ENCODE data around the gene ADAMTS9. TPM values are rescaled to one million over a fixed set of nuclear protein-coding genes. Genes with fewer than 3 reads are reported as not detected.

The ADAMTS9 gene, protein sequence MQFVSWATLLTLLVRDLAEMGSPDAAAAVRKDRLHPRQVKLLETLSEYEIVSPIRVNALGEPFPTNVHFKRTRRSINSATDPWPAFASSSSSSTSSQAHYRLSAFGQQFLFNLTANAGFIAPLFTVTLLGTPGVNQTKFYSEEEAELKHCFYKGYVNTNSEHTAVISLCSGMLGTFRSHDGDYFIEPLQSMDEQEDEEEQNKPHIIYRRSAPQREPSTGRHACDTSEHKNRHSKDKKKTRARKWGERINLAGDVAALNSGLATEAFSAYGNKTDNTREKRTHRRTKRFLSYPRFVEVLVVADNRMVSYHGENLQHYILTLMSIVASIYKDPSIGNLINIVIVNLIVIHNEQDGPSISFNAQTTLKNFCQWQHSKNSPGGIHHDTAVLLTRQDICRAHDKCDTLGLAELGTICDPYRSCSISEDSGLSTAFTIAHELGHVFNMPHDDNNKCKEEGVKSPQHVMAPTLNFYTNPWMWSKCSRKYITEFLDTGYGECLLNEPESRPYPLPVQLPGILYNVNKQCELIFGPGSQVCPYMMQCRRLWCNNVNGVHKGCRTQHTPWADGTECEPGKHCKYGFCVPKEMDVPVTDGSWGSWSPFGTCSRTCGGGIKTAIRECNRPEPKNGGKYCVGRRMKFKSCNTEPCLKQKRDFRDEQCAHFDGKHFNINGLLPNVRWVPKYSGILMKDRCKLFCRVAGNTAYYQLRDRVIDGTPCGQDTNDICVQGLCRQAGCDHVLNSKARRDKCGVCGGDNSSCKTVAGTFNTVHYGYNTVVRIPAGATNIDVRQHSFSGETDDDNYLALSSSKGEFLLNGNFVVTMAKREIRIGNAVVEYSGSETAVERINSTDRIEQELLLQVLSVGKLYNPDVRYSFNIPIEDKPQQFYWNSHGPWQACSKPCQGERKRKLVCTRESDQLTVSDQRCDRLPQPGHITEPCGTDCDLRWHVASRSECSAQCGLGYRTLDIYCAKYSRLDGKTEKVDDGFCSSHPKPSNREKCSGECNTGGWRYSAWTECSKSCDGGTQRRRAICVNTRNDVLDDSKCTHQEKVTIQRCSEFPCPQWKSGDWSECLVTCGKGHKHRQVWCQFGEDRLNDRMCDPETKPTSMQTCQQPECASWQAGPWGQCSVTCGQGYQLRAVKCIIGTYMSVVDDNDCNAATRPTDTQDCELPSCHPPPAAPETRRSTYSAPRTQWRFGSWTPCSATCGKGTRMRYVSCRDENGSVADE (N-terminal part only)
- 15.4 TPM for polyA plus RNA-seq
- long read RNA-seq, donor 1 = 0 reads
- long read RNA-seq, donor 2, partial matches to known transcripts = 0 of 1 reads
- long read RNA-seq, donor 2, other reads (novel, unspliced or antisense) = 0 of 1 reads
- long read RNA-seq, donor 3 = 0 reads
- long read RNA-seq, donor 4 = 0 reads
- long read RNA-seq, donor 5, full-length matches to known transcripts = 2 of 2 reads
- long read RNA-seq, donor 5, partial matches to known transcripts = 0 of 2 reads
- long read RNA-seq, donor 5, other reads (novel, unspliced or antisense) = 0 of 2 reads
- long read RNA-seq, donor 6 = 0 reads
- long read RNA-seq, donor 7 = 0 reads
- long read RNA-seq, donor 8, partial matches to known transcripts = 0 of 2 reads
- long read RNA-seq, donor 8, other reads (novel, unspliced or antisense) = 0 of 2 reads
- long read RNA-seq, donor 9 = 0 reads
- long read RNA-seq, donor 10, partial matches to known transcripts = 0 of 3 reads
- long read RNA-seq, donor 10, other reads (novel, unspliced or antisense) = 0 of 3 reads
- long read RNA-seq, donor 11 = 0 reads

DNA sequence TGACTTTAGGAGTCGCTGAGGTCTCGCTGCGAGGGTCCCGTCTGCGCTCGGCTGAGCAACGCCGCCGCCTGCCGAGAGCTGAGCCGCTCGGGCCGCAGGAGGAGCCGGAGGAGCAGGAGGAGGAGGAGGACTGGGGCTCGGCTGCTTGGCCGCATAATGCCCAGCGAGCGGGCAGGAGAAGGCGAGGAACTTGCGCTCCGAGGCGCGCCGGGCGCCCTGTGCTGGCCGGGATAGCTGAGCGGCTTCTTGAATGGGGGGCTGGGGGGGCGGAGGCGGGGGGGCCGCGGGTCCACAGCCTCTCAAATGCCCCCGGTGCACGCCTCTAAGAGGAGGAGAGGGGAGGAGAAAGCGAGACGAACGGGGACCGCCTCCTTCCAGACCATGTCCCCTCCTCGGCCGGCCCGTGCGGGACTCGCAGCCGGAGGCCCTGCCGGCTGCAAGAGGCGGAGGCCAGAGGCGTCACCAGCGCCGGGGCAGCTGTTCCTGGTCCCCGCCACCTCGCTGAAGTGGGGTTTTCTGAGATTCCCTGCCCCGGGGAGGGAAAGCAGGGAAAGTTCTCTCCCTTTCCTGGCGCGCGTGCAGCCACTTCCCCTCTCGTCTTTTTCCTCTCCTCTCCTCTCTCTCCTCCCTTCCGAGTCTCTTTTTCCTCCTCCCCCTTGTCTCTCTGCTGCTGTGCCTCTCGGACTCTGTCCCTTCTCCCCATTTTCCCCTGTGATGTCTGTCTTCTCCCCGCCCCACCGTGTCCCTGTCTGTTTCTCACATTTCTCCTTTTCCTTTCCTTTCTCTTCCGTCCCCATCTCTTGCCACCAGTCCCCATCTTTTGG lies at the start of gene ADAMTS9:
TSS of gene ADAMTS9 (minus strand) at position 220 of the 824 bp plus-strand sequence. CDS start 343 bp downstream, outside the sequence.
- no peaks in the 10 kb centered on the region for H3K36me3 ChIP-seq (ENCODE audit: control insufficient read depth, insufficient read depth, low read length)
- WGBS (ENCODE audit: insufficient coverage, low lambda C conversion rate) = 3% methylated on average over 9 of the region's 60 CpGs
- H3K27ac ChIP-seq (ENCODE audit: low read length) = peak within 1 kb of the TSS; percentile 86
- peaks cover 60% of the 10 kb centered on the region for H3K27me3 ChIP-seq (ENCODE audit: control insufficient read depth, insufficient read depth, low read length)
- peak within 1 kb of the TSS; percentile 64 for H3K4me3 ChIP-seq (ENCODE audit: low read length)
- H3K4me1 ChIP-seq (ENCODE audit: control insufficient read depth, insufficient read depth, low read length) = peaks cover 6% of the 10 kb centered on the region
- H3K9me3 ChIP-seq (ENCODE audit: control insufficient read depth, low read depth, low read length) = no peaks in the 10 kb centered on the region
- peak; percentile 64 to 75 for DNase-seq

DNA sequence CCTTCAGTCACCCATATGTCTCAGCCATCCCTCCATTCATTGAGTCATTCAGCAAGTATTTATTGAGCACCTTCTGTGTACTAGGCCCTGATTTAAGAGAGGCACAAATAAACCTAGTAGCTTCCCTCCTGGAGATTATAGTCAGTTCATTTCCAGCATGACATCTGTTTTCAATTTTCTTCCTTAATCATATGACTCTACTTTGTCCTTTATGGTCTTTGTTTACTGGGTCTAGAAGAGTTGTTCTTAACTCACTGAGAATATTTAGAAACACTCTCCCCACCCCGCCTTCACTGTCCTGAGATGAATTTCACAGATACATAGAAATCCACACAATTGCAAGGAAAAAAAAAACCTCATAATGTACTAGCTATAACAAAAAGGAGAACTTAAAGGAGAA lies 44.8 kb upstream of the ADAMTS9 start:
- DNase-seq = no peak

DNA sequence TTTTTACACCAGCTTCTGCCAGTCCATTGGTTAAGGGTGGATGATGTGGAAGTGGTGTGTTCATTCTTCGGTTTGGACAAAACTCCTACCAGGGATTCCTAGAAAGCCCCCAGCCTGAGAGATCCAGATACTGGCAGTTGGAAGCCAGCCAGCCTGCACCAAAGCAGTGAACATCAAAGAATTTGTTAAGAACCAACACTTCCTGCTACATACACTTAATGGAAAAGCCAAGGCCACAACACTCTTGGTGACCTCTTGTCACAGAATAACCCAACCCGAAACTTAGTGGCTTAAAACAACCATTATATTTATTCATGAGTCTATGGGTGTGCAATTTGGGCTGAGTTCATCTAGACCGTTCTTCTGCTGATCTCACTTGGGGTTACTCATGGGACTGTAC lies 42.9 kb upstream of the ADAMTS9 start:
- H3K36me3 ChIP-seq (ENCODE audit: control insufficient read depth, insufficient read depth, low read length) = no peaks in the 10 kb centered on the region
- no peaks in the 10 kb centered on the region for H3K4me1 ChIP-seq (ENCODE audit: control insufficient read depth, insufficient read depth, low read length)
- WGBS (ENCODE audit: insufficient coverage, low lambda C conversion rate) = no CpG with 5 or more reads among the region's 3 CpGs
- no peak overlapping the region for H3K27ac ChIP-seq (ENCODE audit: low read length)
- no peaks in the 10 kb centered on the region for H3K27me3 ChIP-seq (ENCODE audit: control insufficient read depth, insufficient read depth, low read length)
- DNase-seq = no peak
- H3K4me3 ChIP-seq (ENCODE audit: low read length) = no peak overlapping the region
- no peaks in the 10 kb centered on the region for H3K9me3 ChIP-seq (ENCODE audit: control insufficient read depth, low read depth, low read length)

More for the DNA sequence above, 44.8 kb upstream of the ADAMTS9 start:
- no CpG with 5 or more reads among the region's 1 CpG for WGBS (ENCODE audit: insufficient coverage, low lambda C conversion rate)
- H3K4me1 ChIP-seq (ENCODE audit: control insufficient read depth, insufficient read depth, low read length) = no peaks in the 10 kb centered on the region
- no peak overlapping the region for H3K27ac ChIP-seq (ENCODE audit: low read length)
- no peaks in the 10 kb centered on the region for H3K27me3 ChIP-seq (ENCODE audit: control insufficient read depth, insufficient read depth, low read length)
- H3K36me3 ChIP-seq (ENCODE audit: control insufficient read depth, insufficient read depth, low read length) = no peaks in the 10 kb centered on the region
- no peaks in the 10 kb centered on the region for H3K9me3 ChIP-seq (ENCODE audit: control insufficient read depth, low read depth, low read length)
- H3K4me3 ChIP-seq (ENCODE audit: low read length) = no peak overlapping the region

DNA sequence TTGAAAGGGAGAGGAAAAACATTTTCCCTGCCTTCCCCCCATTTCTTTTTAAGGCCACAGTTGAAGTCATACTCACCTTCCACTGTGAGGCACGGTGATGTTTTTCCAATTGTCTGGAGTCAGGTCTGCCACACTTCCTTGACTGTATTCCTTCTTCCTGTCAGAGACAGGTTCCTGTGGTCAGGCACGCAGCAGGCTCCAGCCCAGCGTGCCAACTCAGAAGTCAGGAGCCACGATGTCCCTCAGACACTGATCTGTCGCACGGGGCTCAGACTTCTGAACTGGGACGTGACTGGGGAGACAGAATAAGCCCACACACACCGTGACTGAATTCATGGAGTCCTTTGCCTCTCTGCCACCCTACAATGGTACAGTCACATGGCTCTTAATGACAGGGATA lies 41.2 kb upstream of the ADAMTS9 start:
- DNase-seq = no peak
- no peak overlapping the region for H3K27ac ChIP-seq (ENCODE audit: low read length)
- no peak overlapping the region for H3K4me3 ChIP-seq (ENCODE audit: low read length)
- WGBS (ENCODE audit: insufficient coverage, low lambda C conversion rate) = no CpG with 5 or more reads among the region's 8 CpGs
- H3K9me3 ChIP-seq (ENCODE audit: control insufficient read depth, low read depth, low read length) = no peaks in the 10 kb centered on the region
- no peaks in the 10 kb centered on the region for H3K4me1 ChIP-seq (ENCODE audit: control insufficient read depth, insufficient read depth, low read length)
- no peaks in the 10 kb centered on the region for H3K36me3 ChIP-seq (ENCODE audit: control insufficient read depth, insufficient read depth, low read length)
- H3K27me3 ChIP-seq (ENCODE audit: control insufficient read depth, insufficient read depth, low read length) = no peaks in the 10 kb centered on the region

DNA sequence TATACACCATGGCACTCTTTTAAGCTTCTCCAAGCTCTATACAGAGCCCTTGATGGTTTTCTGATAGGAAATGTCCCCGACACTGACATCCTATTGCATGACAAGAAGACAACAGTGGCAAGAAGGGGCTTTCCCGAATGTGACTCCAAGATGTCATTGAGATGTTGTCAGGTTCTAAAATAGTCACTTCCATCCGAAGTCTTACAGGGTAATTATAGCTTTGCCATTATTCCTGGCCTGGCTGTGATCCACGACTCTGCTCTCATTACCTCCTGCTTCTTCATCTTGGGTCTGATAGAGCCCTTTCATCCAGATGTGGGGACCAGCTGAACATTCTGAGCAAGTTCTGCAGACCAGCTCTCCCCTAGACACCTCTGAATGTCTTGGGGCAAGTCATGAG lies 40.6 kb upstream of the ADAMTS9 start:
- Histone ChIP-seq H3K36me3 (ENCODE audit: control insufficient read depth, insufficient read depth, low read length) (no peaks in the 10 kb centered on the region), H3K27ac (ENCODE audit: low read length) (no peak overlapping the region), H3K4me1 (ENCODE audit: control insufficient read depth, insufficient read depth, low read length) (no peaks in the 10 kb centered on the region), H3K9me3 (ENCODE audit: control insufficient read depth, low read depth, low read length) (no peaks in the 10 kb centered on the region), H3K27me3 (ENCODE audit: control insufficient read depth, insufficient read depth, low read length) (no peaks in the 10 kb centered on the region), H3K4me3 (ENCODE audit: low read length) (no peak overlapping the region)
- 80% methylated on average over 1 of the region's 4 CpGs for WGBS (ENCODE audit: insufficient coverage, low lambda C conversion rate)
- no peak for DNase-seq

DNA sequence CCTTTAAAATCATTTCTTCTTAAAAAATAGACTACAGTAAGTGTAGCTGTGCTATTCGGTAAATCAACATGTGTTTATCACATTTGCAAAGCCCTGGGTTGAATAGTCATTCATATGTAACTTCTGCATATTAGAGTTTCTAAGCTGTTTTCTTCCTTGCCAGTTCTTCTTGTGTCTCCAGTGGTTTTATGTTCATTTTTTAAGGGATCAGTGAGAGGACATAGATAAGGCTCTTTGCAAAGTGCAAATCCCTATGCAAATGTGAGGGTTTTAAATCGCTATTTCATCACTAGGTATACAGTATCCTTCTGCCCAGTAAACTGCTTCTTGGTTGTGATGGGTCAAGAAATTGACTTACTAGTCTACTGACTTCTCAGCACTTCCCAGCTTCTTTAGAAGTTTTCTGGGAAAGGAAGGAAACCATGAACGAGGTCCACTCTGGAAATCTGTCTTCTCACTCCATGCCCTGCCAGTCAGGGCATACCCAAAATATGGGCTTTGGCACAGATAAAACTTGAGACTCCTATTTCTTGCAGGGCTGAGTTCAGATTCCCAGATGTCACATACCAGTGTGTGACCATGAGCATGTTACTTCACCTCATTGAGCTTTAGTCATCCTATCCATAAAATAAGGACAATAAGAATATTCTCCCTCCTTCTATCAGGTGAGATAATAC lies 38.8 kb upstream of the ADAMTS9 start:
- Histone ChIP-seq H3K36me3 (ENCODE audit: control insufficient read depth, insufficient read depth, low read length) (no peaks in the 10 kb centered on the region), H3K4me1 (ENCODE audit: control insufficient read depth, insufficient read depth, low read length) (no peaks in the 10 kb centered on the region), H3K27ac (ENCODE audit: low read length) (no peak overlapping the region), H3K27me3 (ENCODE audit: control insufficient read depth, insufficient read depth, low read length) (no peaks in the 10 kb centered on the region), H3K9me3 (ENCODE audit: control insufficient read depth, low read depth, low read length) (no peaks in the 10 kb centered on the region), H3K4me3 (ENCODE audit: low read length) (no peak overlapping the region)
- WGBS (ENCODE audit: insufficient coverage, low lambda C conversion rate) = no CpG with 5 or more reads among the region's 3 CpGs
- no peak for DNase-seq

DNA sequence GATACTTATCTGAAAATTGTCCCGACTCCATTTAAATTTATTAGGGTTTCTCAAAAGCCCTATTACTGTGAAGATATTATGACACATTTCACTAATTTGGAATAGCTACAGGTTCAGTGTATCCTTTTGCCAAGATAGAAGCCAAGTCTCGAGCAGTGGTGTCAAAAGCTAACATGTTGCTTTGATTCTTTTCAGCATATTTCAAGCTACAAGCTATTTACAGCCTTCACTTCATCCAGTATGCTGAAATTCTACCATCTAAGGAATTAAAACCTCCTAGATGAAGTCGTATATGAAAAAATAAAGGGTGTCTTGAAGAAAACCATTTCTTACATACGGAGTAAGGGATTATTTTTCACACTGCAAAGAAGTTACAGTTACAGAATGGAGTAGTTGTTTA lies 31.2 kb upstream of the ADAMTS9 start:
- Histone ChIP-seq H3K4me3 (ENCODE audit: low read length) (no peak overlapping the region), H3K4me1 (ENCODE audit: control insufficient read depth, insufficient read depth, low read length) (no peaks in the 10 kb centered on the region), H3K27me3 (ENCODE audit: control insufficient read depth, insufficient read depth, low read length) (no peaks in the 10 kb centered on the region), H3K36me3 (ENCODE audit: control insufficient read depth, insufficient read depth, low read length) (no peaks in the 10 kb centered on the region), H3K9me3 (ENCODE audit: control insufficient read depth, low read depth, low read length) (no peaks in the 10 kb centered on the region), H3K27ac (ENCODE audit: low read length) (no peak overlapping the region)
- 80% methylated on average over 1 of the region's 4 CpGs for WGBS (ENCODE audit: insufficient coverage, low lambda C conversion rate)
- DNase-seq = no peak

DNA sequence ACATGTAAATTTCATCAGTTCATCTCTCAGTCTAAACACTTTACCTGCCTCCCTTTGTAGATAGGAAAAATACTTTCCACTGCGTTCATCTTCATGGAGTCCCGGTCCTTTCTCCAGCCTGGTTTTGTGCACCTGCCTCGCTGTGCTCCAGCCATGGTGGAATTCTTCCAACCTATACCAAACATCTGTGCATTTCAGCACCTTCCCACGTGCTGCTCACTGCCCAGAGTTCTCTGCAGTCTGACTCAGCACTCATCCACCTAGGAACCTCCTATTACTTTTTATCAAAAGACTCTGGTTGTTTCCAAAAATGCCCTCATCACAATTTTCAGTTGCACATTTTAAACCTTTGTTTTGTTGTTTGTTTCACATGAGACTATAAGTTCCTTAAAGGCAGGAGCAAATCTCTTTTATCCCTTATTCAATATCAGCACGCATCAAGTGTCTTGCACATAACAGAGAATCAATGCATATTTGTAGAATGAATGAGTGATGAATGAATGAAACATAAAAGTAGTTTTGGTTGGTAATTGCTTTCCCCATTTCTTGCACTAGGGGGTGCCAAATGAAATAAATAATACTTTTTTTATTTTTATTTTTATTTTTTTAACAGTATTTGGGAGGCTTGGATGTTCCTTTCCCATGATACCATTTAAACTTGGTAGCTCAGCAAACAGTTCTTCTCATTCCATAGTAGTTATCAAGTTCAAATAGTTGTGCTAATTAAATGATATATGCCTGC lies 30.2 kb upstream of the ADAMTS9 start:
- WGBS (ENCODE audit: insufficient coverage, low lambda C conversion rate) = 80% methylated on average over 1 of the region's 5 CpGs
- Histone ChIP-seq H3K27ac (ENCODE audit: low read length) (no peak overlapping the region), H3K9me3 (ENCODE audit: control insufficient read depth, low read depth, low read length) (no peaks in the 10 kb centered on the region), H3K4me1 (ENCODE audit: control insufficient read depth, insufficient read depth, low read length) (no peaks in the 10 kb centered on the region), H3K27me3 (ENCODE audit: control insufficient read depth, insufficient read depth, low read length) (no peaks in the 10 kb centered on the region), H3K4me3 (ENCODE audit: low read length) (no peak overlapping the region), H3K36me3 (ENCODE audit: control insufficient read depth, insufficient read depth, low read length) (no peaks in the 10 kb centered on the region)
- no peak for DNase-seq
